A549 (cell line): Measurements from ENCODE around the gene RBMS3.

Experiments used
- BHLHE40 ChIP-seq: IDR thresholded peaks from 2 replicates; pipeline ENCODE4 v1.6.1; 2012; ENCODE audit warnings: low read depth, low read length, inconsistent platforms
- CHD4 ChIP-seq: fragments of 200-600 bp; sonication (generic); IDR thresholded peaks from 2 replicates; pipeline ENCODE4 v1.6.1; 2016; ENCODE audit warnings: antibody characterized with exemption, mild to moderate bottlenecking, borderline replicate concordance
- EP300 ChIP-seq, 2 experiments: fragments of >200 bp; sonication (Bioruptor Twin); formaldehyde crosslinking; IDR thresholded peaks; 2 replicates in 1 of 2; 3 replicates in 1 of 2; pipeline ENCODE4 v1.6.1; 2016 to 2017
- FOSL2 ChIP-seq, 2 experiments: fragments of 450-650 bp in 1 of 2; fragments of >200 bp in 1 of 2; sonication (Bioruptor Twin) in 1 of 2; formaldehyde crosslinking; IDR thresholded peaks; 2 replicates each; pipeline versions ENCODE4 v1.5.0 to v1.6.1; 2016 to 2020; ENCODE audit warnings: mild to moderate bottlenecking in 1 of 2, moderate library complexity in 1 of 2
- GATA3 ChIP-seq: IDR thresholded peaks from 2 replicates; pipeline ENCODE4 v1.6.1; 2012; ENCODE audit warnings: borderline replicate concordance
- HDAC2 ChIP-seq: fragments of 200-600 bp; sonication (generic); IDR thresholded peaks from 2 replicates; pipeline ENCODE4 v1.6.1; 2016
- MYC ChIP-seq: IDR thresholded peaks from 2 replicates; pipeline ENCODE4 v1.6.1; 2012; ENCODE audit warnings: mild to moderate bottlenecking, inconsistent platforms, low read length, improper control_type of control experiment, borderline replicate concordance
- POLR2A ChIP-seq: IDR thresholded peaks from 2 replicates; pipeline ENCODE4 v1.6.1; 2012; ENCODE audit warnings: mild to moderate bottlenecking, low read length
- RAD21 ChIP-seq, 2 experiments: fragments of >200 bp in 1 of 2; sonication (Bioruptor Twin) in 1 of 2; formaldehyde crosslinking in 1 of 2; IDR thresholded peaks in 1 of 2; conservative IDR thresholded peaks in 1 of 2; 2 replicates in 1 of 2; 3 replicates in 1 of 2; pipeline ENCODE4 v1.6.1; 2012 to 2018; ENCODE audit warnings: inconsistent platforms in 1 of 2
- ZNF302 ChIP-seq: fragments of 250-450 bp; sonication (Bioruptor Pico); IDR thresholded peaks from 2 replicates; pipeline ENCODE4 v1.9.0; 2021; ENCODE audit warnings: inconsistent platforms, mild to moderate bottlenecking, moderate library complexity
- TF ChIP-seq, protein P1 (sequence below): IDR thresholded peaks from 2 replicates; pipeline ENCODE4 v1.6.1; 2012
- TF ChIP-seq, protein P2 (sequence below): fragments of >200 bp; sonication (Bioruptor Twin); formaldehyde crosslinking; IDR thresholded peaks from 3 replicates; pipeline ENCODE4 v1.5.1; 2016
- TF ChIP-seq, protein P3 (sequence below): fragments of 200-600 bp; sonication (generic); IDR thresholded peaks from 2 replicates; pipeline ENCODE4 v1.6.1; 2016; ENCODE audit warnings: antibody characterized with exemption, mild to moderate bottlenecking, moderate library complexity
- TF ChIP-seq, protein P4 (sequence below): fragments of 150-350 bp; IDR thresholded peaks from 2 replicates; pipeline ENCODE4 v1.6.1; 2014; ENCODE audit warnings: low read depth, mild to moderate bottlenecking, low read length

DNA sequence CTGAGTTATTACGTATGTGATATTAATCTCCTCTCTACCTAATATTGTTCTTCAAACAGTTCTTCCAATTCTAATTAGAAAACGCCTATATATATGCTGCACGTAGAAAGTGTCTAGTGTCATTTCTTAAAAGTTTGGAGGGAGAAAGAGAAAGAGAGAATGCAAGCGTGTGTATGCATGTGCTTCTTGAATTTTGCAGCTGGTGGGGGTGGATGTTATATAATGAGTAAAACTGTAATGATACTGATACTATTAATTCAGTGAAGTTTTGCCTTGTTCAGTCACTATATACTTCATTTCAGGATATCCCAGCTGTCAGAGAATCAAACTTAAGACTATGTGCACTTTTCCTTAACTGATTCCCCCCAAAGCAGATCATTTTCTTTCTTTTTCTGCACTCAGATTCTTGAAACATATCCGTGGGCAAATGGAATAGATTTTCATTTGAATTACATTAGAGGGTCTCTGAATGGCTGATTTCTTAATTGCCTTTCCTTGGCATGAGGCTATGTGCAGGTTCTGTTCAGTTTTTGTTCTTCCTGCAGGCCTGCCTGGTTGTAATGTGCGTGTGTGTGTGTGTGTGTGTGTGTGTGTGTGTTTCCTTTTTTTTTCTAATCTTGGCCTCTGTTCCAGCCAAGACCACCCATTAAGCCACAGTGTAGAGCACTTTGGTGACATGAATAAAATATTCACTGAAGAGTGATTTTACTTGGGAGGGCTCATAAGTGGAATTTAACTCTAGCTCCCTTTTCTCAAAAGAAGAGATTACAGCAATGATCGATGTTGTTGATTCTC, 617.5 kb downstream of the RBMS3 start:
- TF ChIP-seq POLR2A (no peak), GATA3 (no peak), CHD4 (no peak), ZNF302 (no peak), HDAC2 (no peak), BHLHE40 (no peak), FOSL2 (IDR thresholded peaks at IDR 0.05) (no peak), FOSL2 (CRISPR knock-in tag; IDR thresholded peaks at IDR 0.05) (no peak), RAD21 (conservative IDR thresholded peaks at IDR 0.05 in 1 of 2, IDR thresholded peaks at IDR 0.05 in 1 of 2) (no peak), EP300 (IDR thresholded peaks at IDR 0.05) (no peak), MYC (no peak)
- TF ChIP-seq, protein P1, sequence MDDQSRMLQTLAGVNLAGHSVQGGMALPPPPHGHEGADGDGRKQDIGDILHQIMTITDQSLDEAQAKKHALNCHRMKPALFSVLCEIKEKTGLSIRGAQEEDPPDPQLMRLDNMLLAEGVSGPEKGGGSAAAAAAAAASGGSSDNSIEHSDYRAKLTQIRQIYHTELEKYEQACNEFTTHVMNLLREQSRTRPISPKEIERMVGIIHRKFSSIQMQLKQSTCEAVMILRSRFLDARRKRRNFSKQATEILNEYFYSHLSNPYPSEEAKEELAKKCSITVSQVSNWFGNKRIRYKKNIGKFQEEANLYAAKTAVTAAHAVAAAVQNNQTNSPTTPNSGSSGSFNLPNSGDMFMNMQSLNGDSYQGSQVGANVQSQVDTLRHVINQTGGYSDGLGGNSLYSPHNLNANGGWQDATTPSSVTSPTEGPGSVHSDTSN: no peak
- TF ChIP-seq, protein P2, sequence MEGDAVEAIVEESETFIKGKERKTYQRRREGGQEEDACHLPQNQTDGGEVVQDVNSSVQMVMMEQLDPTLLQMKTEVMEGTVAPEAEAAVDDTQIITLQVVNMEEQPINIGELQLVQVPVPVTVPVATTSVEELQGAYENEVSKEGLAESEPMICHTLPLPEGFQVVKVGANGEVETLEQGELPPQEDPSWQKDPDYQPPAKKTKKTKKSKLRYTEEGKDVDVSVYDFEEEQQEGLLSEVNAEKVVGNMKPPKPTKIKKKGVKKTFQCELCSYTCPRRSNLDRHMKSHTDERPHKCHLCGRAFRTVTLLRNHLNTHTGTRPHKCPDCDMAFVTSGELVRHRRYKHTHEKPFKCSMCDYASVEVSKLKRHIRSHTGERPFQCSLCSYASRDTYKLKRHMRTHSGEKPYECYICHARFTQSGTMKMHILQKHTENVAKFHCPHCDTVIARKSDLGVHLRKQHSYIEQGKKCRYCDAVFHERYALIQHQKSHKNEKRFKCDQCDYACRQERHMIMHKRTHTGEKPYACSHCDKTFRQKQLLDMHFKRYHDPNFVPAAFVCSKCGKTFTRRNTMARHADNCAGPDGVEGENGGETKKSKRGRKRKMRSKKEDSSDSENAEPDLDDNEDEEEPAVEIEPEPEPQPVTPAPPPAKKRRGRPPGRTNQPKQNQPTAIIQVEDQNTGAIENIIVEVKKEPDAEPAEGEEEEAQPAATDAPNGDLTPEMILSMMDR: no peak
- TF ChIP-seq, protein P3, sequence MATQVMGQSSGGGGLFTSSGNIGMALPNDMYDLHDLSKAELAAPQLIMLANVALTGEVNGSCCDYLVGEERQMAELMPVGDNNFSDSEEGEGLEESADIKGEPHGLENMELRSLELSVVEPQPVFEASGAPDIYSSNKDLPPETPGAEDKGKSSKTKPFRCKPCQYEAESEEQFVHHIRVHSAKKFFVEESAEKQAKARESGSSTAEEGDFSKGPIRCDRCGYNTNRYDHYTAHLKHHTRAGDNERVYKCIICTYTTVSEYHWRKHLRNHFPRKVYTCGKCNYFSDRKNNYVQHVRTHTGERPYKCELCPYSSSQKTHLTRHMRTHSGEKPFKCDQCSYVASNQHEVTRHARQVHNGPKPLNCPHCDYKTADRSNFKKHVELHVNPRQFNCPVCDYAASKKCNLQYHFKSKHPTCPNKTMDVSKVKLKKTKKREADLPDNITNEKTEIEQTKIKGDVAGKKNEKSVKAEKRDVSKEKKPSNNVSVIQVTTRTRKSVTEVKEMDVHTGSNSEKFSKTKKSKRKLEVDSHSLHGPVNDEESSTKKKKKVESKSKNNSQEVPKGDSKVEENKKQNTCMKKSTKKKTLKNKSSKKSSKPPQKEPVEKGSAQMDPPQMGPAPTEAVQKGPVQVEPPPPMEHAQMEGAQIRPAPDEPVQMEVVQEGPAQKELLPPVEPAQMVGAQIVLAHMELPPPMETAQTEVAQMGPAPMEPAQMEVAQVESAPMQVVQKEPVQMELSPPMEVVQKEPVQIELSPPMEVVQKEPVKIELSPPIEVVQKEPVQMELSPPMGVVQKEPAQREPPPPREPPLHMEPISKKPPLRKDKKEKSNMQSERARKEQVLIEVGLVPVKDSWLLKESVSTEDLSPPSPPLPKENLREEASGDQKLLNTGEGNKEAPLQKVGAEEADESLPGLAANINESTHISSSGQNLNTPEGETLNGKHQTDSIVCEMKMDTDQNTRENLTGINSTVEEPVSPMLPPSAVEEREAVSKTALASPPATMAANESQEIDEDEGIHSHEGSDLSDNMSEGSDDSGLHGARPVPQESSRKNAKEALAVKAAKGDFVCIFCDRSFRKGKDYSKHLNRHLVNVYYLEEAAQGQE: no peak
- TF ChIP-seq, protein P4, sequence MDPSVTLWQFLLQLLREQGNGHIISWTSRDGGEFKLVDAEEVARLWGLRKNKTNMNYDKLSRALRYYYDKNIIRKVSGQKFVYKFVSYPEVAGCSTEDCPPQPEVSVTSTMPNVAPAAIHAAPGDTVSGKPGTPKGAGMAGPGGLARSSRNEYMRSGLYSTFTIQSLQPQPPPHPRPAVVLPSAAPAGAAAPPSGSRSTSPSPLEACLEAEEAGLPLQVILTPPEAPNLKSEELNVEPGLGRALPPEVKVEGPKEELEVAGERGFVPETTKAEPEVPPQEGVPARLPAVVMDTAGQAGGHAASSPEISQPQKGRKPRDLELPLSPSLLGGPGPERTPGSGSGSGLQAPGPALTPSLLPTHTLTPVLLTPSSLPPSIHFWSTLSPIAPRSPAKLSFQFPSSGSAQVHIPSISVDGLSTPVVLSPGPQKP: no peak
